Fibroblast of skin of left quadriceps (primary cell): ENCODE measurements around the gene SUGCT.
"Not testable (repeated sequence)": the region's sequence is repeated elsewhere in the genome, so short reads cannot be mapped to it uniquely, and the experiment has no call there.

Source experiments
- DNase-seq, 2 experiments: peaks; one replicate each; pipeline ENCODE4 v3.0.0-alpha.2; 2013; ENCODE audit warnings: low read depth in 2 of 2

Gene SUGCT

GRCh38 chr7:40569326-40569725 is 434.5 kb downstream of the SUGCT start:
- DNase-seq: no peak

DNA sequence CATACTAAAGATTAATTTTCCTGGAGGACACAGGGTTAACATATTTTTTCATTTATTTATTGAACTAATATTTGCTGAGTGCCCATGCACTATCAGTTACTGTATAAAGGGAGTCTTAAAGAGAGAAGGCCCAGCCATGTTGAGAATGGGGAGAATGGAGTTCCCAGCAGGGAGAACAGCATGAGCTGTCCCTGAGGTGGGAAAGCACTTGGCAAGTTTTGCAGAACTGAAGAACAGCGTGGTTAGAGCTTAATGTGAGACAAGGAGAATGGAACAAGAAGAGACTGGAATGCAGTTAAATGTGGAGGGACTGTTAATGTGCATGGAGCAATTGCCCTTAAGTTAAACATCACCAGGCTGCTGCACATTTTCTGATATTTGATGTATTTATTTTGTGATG is 435.4 kb downstream of the SUGCT start:
- DNase-seq: peak; percentile 48 to 50

- DNase-seq: peak; percentile 98
Observed at GRCh38 chr7:40571796-40572195, 437.0 kb downstream of the SUGCT start.

DNA sequence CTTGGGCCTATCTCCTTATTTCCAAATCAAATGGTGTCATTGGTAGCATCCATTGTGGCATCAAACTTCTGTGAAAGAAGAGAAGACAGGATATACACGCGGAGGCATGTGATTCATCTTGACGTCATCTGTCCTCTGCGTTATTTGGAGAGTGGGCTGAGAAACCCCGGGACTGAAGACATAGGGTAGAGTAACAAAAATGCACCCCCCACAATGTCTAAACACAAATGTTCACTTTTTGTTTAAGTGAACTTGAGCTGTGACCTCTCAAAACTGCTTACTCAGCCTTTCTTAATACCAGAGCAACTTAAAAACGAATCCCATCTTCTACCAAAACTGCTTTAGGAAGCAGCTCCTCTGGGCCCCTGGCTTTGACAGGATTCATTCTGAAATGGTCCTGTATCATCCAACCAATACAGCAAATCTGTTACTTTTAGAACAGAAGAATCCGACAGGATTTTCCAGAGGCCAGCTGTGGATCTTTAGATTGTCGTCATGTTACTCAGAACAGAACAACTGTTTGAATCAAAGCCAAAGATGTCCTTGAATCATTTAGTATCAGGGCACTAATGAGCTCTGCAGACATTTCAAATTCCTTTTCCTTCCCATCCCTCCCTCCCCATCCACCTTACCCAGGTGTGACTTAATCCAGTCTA is 438.1 kb downstream of the SUGCT start:
- DNase-seq: peak; percentile 29 to 37

DNA sequence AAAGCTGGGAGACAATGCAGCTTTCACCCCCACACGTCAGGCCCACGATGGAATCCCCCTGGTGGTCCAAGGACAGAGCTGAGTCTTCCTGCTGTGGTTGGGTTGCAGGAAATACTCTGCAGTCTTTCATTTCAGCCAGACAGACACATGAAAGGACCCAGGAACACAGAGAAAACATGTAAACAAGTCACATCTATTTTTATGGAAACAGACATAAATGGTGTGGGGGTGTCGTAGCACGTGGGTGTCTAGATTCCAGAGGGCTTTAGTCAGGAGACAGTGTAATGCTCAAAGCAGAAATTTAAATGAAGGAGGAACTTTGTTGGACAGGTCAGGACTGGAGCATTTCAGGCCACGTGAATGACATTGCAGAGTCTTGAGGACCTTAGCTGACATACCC is 444.6 kb downstream of the SUGCT start:
- no peak for DNase-seq

GRCh38 chr7:40580776-40581175 is 446.0 kb downstream of the SUGCT start:
- DNase-seq: no peak

GRCh38 chr7:40582539-40582938 is 447.7 kb downstream of the SUGCT start:
- DNase-seq: no peak

DNA sequence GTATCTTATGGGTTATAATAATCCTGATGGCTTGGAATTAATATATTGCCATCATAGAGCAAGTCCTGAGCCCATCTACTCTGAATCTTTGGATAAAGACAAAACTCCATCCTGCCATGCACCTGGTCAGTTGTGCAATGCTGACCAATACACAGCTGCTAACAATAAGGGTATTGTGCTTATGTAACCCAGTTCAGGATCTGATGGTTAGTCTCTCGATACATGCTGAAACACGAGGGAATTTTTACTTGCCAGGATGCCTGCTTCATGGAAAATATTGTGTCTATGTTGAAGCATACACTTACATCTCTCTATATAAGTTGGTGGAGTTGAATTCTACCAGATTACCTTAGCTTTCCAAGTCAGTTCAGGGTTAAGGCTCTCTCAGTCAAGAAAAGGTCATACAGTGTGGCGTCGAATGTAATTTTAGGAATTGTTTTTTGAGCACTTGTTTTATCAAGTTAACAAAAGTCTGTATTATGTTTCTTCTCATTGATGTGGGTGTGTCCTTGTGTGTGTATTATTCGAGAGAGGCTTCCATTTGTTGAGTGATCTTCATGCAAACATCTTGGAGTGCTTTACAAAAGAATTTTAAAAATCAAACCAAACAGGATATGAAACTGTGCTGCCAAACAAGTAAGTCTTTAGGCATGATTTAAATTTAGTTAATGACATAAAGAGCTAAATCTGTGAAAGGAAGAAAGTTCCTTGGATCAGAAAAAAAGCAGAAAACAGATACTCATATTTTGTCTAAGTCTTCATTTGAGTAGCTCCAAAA is 449.1 kb downstream of the SUGCT start:
- no peak for DNase-seq

DNA sequence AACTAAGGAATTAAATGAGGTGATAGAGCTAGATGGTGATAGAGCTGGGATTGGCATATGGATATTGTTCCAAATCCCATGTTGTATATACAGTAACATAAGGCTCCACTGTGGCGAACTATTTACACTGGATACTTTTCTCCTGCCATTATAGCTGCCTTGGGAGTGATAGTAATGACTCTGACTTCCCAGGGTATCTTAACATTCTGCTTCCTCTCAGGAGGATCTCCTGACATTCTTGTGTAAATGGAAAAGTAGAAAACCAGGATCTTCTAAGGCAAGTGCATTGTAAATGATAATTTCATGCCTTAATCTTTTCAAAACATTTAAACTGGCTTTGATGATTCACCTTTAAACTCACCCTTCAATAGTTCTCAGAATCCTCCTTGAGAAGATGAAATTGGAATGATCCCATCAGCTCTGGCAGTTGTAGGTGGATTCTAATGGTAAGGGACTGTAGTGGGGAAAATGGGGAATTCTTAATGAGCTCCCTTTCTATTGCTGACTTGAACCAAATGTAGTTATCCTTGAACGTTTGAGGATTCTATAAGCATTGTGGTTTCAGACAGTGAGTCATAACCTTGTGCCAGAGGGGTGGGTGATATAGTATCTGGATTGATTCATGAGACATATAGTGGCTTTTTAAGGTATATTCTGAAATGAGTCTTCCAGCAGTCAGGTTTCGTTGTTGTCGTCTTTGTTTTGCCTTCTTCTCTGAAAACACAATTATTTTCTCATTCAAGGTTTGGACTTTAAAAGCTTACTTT is 450.0 kb downstream of the SUGCT start:
- DNase-seq: no peak

DNA sequence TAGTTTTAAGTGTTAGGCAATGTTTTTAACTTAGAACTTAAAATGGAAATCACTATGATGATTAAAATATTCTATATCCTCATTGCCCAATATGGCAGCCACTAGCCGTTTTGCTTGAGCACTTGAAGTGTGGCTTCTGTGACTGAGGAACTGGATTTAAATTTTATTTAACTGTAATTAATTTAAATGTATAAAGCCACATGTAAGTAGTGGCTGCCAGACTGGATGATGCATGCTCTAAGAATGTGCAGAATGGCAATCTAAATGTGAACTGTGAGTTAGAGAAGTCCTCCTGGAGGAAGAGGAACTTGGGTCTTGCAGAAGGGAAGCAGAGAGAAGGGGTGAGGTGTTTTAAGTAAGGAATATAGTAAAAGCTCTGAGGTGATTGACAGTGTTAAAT is 451.4 kb downstream of the SUGCT start:
- peak; percentile 67 to 70 for DNase-seq

DNA sequence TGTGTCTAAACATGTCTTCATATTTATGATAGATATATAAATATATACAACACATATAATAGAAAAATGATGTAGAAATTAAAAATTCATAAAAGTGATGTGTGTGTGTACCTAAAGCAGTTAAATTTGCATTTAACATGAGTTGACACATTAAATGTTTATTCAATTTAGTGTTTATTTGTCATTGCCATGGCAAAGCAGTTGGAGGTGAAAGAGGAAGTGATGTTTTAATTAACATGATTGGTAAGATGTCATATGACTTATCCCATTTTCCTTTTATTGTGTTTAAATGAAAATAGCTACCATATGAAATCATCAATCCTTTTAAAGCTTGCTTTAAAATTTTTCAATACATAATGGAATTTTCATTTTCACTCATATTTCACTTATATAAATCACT is 452.6 kb downstream of the SUGCT start:
- DNase-seq: no peak

GRCh38 chr7:40595129-40595528 is 460.3 kb downstream of the SUGCT start:
- DNase-seq: no peak

DNA sequence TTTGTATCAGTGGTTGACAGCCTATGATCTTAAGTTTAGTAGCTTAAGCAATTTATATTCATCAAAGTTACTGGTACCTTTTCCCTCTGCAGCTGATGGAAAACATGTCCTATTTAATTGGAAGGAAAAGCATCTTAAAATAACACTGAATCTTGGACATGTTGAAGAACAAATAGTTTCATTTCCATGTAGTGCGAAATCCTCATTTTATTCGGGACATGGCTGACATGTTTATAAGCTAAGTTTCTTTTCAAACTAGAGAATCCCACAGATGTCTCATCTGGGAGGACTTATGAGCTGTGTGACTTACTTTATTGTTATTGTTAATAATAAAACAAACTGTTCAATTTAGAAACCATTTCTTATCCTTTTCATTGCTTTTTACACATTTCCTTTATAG is 461.0 kb downstream of the SUGCT start:
- DNase-seq: no peak

GRCh38 chr7:40597517-40597916 is 462.7 kb downstream of the SUGCT start:
- DNase-seq: no peak

GRCh38 chr7:40598915-40599314 is 464.1 kb downstream of the SUGCT start:
- DNase-seq: no peak

DNA sequence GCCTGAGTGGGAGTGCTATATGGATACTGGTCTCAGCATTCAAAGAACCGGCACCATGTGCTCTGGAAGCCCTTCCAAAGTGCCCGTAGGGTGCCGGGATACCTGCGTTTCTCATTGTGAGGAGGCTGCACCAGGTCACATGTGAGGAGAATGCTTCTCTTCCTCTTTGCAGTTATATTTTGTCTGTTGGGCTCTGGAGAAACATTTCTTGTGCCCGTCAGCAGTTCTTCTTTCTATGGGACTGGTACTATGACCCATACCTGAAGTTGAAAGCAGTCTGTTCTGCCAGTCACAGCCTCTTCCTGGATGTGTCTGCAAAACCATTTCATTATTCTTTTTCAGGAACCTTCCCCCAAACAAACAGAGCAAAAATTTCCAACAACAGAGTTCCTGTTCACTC is 465.0 kb downstream of the SUGCT start:
- DNase-seq: no peak

GRCh38 chr7:40602351-40602750 is 467.5 kb downstream of the SUGCT start:
- DNase-seq: not testable (repeated sequence)

- DNase-seq: no peak
Observed at GRCh38 chr7:40604601-40605438, 470.0 kb downstream of the SUGCT start.

DNA sequence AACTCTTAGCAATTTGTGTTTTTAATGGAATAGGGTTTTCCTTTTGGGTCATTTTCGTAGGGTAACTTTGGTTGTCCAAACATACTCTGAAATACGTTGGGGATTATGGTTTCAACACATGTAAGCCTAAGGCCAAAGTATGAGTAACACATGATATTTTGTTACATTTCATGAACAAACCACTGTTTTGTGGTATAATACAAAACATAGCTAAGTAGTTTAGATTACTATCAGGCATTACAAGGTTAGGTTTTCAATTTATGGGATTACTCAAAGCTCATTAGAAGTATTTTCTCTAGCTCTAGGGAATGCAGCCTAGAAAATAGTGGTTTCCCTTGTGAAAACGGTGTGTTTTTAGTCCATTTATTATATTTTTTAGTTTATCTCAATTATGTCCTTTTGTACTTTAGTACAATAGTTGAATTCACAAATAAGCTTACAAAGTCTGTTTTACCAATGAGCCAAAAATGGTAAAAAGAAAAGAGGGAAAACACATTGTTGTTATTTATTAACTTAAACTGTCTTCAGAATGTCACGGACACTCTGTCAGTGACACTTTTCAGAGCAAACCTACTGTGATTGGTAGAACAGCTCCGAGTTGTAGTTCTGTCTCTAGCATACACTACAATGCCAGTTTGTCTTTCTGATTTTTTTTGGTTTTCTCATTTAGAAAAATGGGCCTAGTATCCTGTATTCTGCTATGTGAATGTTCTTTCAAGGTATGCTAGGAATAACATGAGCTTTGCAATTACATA is 473.7 kb downstream of the SUGCT start:
- no peak for DNase-seq

GRCh38 chr7:40610461-40610860 is 475.7 kb downstream of the SUGCT start:
- no peak for DNase-seq
